GM18511 (cell line): ENCODE results near the gene TMED5.
"Not testable (repeated sequence)": the region's sequence is repeated elsewhere in the genome, so short reads cannot be mapped to it uniquely, and the experiment has no call there.

Source experiments
- ATAC-seq: cut with Tn5 transposase; IDR thresholded peaks from one replicate; pipeline ENCODE4 v1.9.1; 2021; ENCODE audit warnings: mild to moderate bottlenecking, moderate library complexity; ENCODE audit not compliant: unreplicated experiment

The TMED5 gene

DNA sequence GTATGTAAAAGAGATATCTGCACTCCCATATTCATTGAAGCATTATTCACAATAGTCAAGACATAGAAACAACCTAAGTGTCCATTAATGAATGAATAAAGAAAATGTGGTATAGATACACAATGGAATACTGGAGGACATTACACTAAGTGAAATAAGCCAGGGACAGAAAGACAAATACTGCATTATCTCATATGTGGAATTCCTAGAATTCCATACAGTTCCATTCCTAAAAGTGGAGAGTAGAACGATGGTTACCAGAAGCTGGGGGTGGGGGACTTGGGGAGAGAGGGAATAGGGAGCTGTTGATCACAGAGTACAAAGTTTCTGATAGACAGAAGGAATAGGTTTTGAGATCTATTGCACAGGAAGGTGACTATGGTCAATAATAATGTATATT, 7.4 kb downstream of the TMED5 start:
- ATAC-seq, result no peak

DNA sequence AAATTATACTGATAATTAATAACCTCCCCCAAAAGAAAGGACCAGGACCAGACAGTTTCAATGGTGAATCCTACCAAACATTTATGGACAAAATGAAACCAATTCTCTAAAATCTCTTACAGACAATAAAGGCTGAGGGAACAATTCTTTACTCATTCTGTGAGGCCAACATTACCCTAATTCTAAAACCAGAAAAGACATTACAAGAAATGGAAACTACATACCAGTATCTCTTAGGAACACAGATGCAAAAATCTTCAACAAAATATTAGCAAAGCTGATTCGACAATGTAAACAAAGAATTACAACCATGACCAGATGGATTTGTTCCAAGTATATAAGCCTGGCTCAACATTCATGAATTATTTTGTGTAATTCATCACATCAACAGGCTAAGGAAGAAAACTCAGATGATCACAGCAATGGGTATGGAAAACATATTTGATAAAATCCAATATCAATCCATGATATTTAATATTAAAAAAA, 8.6 kb downstream of the TMED5 start:
- ATAC-seq, result no peak

DNA sequence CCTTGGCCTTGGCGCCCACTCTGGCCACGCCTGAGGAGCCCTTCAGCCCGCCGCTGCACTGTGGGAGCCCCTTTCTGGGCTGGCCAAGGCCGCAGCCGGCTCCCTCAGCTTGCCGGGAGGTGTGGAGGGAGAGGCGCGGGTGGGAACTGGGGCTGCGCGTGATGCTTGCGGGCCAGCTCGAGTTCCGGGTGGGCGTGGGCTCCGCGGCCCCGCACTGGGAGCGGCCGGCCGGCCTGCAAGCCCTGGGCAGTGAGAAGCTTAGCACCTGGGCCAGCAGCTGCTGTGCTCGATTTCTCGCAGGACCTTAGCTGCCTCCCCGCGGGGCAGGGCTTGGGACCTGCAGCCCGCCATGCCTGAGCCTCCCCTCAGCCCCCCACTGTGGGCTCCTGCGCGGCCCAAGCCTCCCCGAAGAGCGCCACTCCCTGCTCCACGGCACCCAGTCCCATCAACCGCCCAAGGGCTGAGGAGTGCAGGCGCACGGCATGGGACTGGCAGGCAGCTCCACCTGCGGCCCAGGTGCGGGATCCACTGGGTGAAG, 10.0 kb downstream of the TMED5 start:
- ATAC-seq, result not testable (repeated sequence)

DNA sequence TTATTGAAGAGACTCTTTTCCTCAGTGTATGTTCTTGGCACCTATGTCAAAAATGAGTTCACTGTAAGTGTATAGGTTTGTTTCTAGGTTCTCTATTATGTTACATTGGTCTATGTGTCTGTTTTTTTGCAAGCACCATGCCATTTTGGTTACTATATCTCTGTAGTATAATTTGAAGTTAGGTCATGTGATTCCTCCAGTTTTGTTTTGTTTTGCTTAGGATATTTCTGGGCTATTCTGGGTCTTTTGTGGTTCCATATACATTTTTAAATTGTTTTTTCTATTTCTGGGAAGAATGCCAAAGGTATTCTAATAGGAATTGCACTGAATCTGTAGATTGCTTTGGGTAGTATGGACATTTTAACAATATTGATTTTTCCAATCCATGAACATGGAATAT, 13.2 kb downstream of the TMED5 start:
- ATAC-seq, result no peak

DNA sequence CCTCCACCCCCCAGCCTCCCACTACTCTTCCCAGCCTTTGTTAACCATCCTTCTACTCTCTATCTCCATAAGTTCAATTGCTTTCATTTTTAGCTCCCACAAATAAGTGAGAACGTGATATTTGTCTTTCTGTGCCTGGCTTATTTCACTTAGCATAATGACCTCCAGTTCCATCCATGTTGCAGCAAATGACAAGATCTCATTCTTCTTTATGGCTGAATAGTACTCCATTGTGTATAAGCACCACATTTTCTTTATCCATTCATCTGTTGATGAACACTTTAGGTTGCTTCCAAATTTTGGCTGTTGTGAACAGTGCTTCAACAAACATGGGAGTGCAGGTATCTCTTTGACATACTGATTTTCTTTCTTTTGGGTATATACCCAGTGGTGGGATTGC, 14.3 kb downstream of the TMED5 start:
- not testable (repeated sequence) for ATAC-seq

DNA sequence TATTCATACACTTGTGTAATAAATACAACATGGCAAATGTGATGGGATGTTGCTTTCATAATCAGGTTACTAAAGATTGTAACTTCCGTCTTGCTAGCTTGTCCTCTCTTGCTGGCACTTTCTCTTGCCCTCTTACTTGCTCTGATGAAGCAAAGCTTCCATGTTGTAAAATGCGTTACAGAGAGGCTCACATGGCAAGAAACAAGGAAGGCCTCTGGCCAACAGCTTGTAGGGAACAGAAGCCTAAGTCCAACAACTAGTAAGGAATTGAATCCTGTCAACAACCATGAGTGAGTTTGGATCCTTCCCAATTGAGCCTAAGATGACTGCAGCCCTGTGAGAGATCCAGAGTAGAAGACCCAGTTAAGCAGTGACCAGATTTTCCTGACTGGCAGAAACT, 15.4 kb downstream of the TMED5 start:
- ATAC-seq, result no peak

DNA sequence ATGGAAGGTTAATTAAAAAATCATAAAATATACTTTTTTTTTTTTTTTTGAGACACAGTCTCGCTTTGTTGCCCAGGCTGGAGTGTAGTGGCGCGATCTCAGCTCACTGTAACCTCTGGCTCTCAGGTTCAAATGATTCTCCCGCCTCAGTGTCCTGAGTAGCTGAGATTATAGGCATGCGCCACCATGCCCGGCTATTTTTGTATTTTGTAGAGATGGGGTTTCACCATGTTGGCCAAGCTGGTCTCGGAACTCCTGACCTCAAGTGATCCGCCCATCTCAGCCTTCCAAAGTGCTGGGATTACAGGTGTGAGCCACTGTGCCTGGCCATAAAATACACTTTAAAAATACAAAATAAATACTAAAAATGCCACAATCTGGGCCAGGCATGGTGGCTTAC, 16.9 kb downstream of the TMED5 start:
- ATAC-seq, result not testable (repeated sequence)

DNA sequence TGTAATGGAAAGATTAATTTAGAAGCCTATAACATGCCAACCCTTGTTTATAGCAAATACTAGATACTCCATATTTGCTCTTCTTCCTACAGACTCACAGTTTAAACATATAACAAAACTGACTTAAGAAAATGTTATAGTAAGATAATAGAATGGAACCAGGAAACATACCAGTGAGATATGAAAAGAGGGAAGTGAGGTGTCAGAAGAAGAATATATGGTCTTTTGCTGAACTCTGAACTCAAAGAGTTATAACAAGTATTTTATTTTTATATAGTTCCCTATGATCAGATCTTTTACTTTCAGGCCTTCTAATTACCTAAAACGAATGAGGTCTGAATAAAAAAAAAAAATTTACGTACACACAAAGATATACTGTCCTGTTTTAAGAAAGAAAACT, 20.9 kb downstream of the TMED5 start:
- no peak for ATAC-seq

DNA sequence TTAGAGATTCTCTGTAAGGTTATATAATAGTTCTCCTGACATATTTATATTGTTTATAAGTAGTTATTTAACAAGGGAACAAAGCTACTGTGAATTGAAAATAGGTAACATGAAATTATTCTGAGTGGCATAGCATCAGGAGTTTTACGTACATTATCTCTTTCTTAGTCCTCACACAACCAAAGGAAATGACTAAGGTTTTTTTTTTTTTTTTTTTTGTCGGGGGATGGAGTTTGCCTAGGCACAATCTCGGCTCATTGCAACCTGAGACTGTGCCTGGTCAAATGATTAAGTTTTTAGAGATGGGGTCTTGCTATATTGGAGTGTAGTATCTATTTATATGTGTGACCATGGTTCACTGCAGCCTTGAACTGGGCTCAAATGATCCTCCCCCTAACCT, 24.9 kb downstream of the TMED5 start:
- no peak for ATAC-seq

DNA sequence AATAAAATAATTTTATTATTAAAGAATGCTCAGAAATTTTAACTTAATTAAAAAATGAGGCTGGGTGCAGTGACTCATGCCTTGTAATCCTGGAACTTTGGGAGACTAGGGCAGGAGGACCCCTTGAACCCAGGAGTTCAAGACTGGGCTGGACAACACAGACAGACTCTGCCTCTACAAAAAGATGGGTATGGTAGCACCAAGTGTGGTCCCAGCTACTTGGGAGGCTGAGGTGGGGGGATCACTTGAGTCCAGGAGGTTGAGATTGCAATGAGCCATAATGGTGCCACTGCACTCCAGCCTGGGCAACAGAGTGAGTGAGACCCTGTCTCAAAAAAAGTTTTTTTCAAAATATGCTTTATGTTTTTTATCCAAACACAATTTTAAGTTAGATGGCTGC, 25.3 kb downstream of the TMED5 start:
- ATAC-seq, result no peak

DNA sequence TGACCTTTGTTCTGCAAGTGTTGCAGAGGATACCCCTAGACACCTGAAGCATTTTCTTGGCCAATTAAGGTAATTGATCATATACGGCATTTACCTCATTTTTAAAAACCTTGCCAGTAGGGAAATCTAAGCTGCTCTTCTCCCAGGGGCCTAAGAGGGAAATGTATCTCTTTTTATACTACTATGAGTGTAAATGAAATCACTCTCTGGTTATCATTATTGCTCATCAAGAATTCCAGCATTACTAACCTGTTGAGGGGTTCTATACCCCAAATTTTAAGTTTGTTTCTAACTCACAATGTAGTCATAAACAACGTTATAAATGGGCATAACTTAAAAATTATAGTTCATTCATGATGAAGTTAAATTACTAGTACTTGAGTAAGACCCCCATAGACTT, 27.4 kb downstream of the TMED5 start:
- no peak for ATAC-seq

DNA sequence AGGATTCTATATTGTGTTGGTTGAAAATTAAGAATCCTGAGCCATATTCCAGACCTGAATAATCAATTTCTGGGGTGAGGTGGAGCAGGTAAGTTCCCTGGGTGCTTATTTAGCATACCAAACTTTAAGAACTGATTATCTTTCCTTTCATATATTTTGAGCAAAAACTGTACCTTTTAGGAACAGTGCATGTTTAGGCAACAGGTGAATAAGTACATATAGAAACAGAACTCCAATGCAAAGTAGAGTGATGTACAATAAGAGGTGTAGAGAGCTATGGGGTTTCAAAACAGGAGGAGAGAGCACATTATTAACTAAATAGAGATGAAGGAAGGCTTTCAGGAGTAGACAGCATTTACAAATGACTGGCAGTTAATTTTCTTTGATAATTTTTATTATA, 28.7 kb downstream of the TMED5 start:
- no peak for ATAC-seq

DNA sequence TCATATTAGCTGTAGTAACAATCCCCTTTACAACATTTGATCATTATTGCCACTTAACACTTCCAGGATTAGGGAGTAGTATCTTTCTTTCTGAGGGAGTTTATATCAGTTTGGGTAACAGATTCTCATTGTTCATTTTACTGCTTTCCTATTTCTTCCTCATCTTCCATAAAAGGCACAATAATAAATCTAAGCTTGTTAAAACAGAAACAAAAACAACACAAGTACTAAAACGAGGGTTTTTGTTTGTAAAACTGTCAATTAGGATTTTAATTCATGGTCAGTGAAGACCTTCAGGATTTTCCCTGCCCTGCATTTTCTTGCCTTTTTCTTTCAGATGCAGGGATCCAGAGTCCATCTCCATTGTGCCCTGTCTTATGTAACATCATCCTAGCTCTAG, 29.5 kb downstream of the TMED5 start:
- no peak for ATAC-seq

DNA sequence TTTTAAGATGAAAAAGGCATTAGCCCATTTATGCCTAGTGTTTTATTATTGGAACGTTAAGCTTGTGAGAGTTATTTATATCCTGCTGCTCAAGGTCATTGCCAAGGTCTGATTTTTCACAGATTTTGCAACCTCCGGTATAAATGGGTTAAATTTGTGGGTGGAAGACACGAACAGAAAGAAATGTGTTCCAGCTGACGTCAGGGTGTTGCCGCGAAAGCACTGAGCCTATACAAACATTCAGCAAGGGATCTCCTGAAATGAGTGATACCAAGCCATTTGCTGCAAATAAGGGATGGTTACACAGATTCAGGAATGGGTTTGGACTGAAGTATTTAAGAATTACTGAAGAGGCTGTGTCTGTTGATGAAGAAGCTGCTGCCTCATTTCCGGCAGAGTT, 32.2 kb downstream of the TMED5 start:
- no peak for ATAC-seq

DNA sequence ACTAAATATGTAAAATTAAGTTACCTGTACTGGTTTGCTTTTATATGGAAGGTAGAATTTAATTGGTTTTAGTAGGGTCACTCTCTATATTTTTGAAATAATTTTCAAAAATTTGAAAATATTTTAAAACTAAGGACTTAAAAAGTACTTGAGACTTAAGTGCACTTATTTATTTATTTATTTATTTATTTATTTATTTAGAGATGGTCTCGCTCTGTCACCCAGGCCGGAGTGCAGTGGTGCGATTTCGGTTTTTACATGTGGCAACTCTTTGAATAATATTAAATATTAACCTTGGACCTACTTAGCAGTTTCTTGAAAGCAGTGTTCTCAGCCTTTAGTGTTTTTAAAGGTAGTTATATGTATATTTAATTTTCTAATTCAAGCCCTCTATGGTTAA, 36.4 kb downstream of the TMED5 start:
- no peak for ATAC-seq

DNA sequence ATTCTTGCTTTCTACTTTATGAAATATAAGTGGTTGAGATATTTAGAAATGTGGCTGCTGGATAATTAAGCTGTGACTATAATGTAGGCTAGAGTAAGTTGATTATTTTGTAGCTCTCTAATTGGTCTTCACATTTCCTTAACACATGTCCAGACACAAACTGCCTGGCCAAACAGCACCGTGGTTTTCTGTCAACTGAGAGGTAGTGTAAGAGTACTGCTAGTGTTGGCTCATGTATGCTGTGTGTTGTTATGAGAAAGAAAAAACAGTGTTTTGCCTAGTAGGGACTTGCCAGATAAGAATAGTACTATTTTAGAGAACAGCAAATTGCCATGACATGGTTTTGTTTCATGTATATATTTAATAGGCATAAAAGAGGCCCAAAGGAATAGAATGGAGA, 37.1 kb downstream of the TMED5 start:
- no peak for ATAC-seq

DNA sequence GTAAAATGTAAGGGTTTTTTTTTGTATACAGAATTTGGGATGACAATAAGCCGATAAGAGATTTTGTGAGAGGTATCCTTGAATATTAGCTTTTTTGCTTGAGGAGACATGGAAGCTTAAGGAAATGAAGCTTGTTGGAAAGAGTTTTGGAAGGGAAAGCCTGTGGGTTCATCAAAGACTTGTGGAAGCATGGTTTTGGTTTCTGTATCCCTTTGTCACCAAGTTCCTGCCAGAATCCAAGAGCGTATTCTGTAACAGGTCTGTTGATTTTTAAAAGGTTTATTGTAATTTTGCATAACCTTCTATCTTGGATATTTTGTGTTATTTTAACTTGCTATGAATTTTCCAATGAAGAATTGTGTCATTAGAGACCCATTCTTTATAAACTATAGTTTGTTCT, 38.1 kb downstream of the TMED5 start:
- no peak for ATAC-seq

DNA sequence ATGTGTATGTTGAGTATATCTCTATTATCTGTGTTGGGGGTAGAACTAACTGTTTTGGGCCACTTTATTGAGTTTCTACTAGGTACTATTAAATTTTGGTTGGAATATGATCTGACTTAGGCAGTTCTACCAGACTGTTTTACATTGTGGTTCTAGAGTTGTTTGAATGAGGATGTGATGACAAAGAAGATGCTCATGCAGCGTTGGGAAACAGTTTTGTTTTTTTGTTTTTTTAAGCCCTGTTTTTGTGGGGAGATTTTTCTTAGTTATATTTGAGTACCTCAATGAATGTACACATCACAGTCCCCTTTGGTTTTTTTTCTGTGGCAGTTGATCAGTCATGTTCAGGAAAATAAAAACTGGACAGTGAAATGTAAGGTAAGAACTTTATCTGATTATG, 40.1 kb downstream of the TMED5 start:
- no peak for ATAC-seq

DNA sequence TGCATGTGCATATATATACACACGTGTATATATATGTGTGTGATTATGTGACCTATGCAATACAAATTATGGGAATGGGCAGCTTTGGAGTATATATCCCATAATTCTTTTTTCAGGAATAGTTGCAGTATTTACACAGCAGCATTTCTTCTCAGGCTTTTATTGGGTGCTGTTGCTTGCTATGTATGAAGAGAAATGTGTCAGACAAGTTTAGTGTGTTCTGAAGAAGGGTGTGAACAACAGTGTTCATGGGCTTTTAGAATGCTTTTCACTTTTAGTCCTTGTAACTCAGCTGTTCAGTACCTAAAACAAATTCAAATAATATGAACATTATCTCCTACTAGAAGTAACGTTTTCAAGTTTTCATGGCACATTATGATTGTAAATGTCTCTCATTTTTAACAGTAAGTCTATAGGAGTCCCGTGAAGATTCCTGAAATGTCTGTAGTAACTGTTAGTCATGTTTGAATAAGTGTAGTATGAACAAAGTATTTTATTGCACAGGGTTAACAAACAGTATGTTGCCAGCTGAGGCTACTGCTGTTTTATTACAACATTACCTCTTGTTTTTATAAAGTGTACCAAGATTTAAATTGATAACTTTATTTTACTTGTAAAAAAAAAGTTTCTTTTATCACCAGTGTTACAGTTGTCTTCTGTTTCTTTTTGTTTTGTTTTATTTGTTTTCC, 42.5 kb downstream of the TMED5 start:
- ATAC-seq, result no peak

DNA sequence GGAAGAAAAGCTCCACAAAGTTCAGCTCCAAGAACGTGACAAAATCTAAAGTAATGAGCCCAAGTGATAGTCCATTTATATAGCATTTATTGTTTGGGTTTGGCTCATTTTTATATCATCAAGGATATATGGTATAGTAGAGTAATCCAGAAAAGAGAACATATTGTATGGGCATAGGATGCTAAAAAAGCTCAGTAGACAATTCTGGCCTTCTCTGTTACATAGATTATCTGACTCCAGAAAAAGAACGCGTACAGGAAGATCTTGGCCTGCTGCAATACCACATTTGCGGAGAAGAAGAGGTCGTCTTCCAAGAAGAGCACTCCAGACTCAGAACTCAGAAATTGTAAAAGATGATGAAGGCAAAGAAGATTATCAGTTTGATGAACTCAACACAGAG, 43.8 kb downstream of the TMED5 start:
- no peak for ATAC-seq

DNA sequence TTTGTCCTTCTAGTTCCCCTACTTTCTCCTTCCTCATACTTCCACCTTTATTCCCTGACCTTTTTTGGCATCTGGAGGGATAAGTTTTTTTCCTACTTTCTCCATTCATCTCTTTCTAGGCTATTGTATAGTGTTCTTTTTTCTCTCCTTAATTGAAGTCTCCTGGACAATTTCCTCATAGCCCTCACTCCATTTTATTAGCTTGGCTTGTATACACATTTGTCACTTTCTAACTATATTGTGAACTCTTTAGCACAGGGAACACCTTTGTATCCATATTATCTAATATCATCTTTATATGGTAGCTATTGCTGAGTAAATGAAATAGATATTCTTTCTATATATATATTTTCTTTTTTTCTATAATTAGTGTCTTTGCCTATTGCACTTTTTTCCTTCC, 47.6 kb downstream of the TMED5 start:
- no peak for ATAC-seq

DNA sequence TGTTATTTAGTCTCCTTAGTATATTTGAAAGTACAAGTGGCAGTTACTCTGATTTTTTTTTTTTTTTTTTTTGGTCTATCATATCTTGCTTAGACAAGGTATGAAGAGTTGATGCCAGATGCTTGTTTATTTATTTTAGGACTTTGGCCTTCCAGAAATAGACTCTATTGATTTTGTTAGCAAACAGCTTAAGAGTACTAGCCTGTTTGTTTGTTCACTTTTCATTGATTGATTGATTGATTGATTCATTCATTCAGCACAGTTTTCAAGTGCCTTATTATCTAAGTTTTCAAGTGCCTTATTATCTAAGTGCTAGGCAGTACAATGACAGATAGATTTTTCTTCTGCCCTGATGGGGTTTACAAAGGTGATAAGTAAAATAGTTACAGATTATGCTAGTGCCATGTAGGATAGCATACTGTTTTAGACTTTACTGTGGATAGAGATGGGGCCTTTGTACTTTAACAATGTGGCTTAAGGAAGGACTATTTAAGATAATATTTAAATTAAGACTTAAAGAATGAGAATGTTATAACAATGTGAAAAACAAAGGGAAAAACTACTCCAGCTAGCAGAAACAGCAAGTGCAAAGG, 50.6 kb downstream of the TMED5 start:
- no peak for ATAC-seq
